K562 (cell line): ENCODE results near the gene CLN5. TPM values are rescaled to one million over a fixed set of nuclear protein-coding genes. Genes with fewer than 3 reads are reported as not detected.

Source experiments
- ATF1 ChIP-seq, 2 experiments: fragments of 450-650 bp in 1 of 2; IDR thresholded peaks; 2 replicates each; pipeline ENCODE4 v1.6.1; 2016; ENCODE audit warnings: missing compliant biosample characterization in 1 of 2, missing genetic modification characterization in 1 of 2
- DDX20 ChIP-seq: fragments of 450-650 bp; IDR thresholded peaks from 2 replicates; pipeline ENCODE4 v1.6.1; 2016; ENCODE audit warnings: missing genetic modification characterization, low read depth, mild to moderate bottlenecking, missing compliant biosample characterization, moderate library complexity
- ELK1 ChIP-seq: sonication (generic); formaldehyde crosslinking; IDR thresholded peaks from 2 replicates; pipeline ENCODE4 v1.8.1; 2022; ENCODE audit warnings: missing genetic modification reagents
- GATA2 ChIP-seq: sonication (generic); formaldehyde crosslinking; IDR thresholded peaks from 2 replicates; pipeline ENCODE4 v1.4.0; 2020; ENCODE audit warnings: mild to moderate bottlenecking, missing genetic modification reagents
- NCOR1 ChIP-seq: fragments of 450-650 bp; IDR thresholded peaks from 2 replicates; pipeline ENCODE4 v1.6.1; 2016; ENCODE audit warnings: mild to moderate bottlenecking, moderate library complexity
- NFATC3 ChIP-seq: fragments of 450-650 bp; IDR thresholded peaks from 2 replicates; pipeline ENCODE4 v1.6.1; 2017; ENCODE audit warnings: mild to moderate bottlenecking
- PHTF2 ChIP-seq: fragments of 250-450 bp; sonication (Bioruptor Pico); IDR thresholded peaks from 2 replicates; pipeline ENCODE4 v1.5.0; 2021; ENCODE audit warnings: mild to moderate bottlenecking
- PTTG1 ChIP-seq: fragments of 450-650 bp; IDR thresholded peaks from 2 replicates; pipeline ENCODE4 v1.6.1; 2016; ENCODE audit warnings: low read depth, mild to moderate bottlenecking, missing genetic modification characterization, missing compliant biosample characterization
- SMARCA5 ChIP-seq: fragments of 450-650 bp; IDR thresholded peaks from 2 replicates; pipeline ENCODE4 v1.6.1; 2016
- ZNF165 ChIP-seq: fragments of 250-450 bp; sonication (Bioruptor Pico); IDR thresholded peaks from 2 replicates; pipeline ENCODE4 v1.4.0; 2020; ENCODE audit warnings: borderline replicate concordance
- ZNF398 ChIP-seq: fragments of 250-450 bp; sonication (Bioruptor Pico); IDR thresholded peaks from 2 replicates; pipeline ENCODE4 v1.8.0; 2021; ENCODE audit warnings: moderate library complexity, mild to moderate bottlenecking, inconsistent platforms
- ZNF589 ChIP-seq: fragments of 200-800 bp; sonication (Bioruptor generic); IDR thresholded peaks from 2 replicates; pipeline ENCODE4 v1.6.1; 2016; ENCODE audit warnings: low read depth, missing genetic modification characterization, missing compliant biosample characterization
- polyA plus RNA-seq, 8 experiments: library from polyadenylated mRNA; depleted of rRNA in 4 of 8; stranded (reverse) in 5 of 8; unstranded in 3 of 8; fragments of >200 nt; fragmentation: Nextera tagmentation in 2 of 8; fragmentation: Illumina TruSeq in 1 of 8; extraction: Ambion mirVana in 2 of 8; extraction: Trizol in 1 of 8; gene quantifications; 2 replicates each; pipeline versions ENCODE4 v1.2.1 to v1.2.3, GENCODE V29; 2011 to 2014; ENCODE audit warnings: inconsistent platforms in 1 of 8, missing spikeins in 1 of 8
- total RNA-seq, 7 experiments: library from RNA; depleted of rRNA in 6 of 7; stranded (reverse); fragments of >200 nt in 6 of 7; fragmentation: Illumina TruSeq in 2 of 7; extraction: Trizol in 2 of 7; gene quantifications; 2 replicates each; pipeline versions ENCODE4 v1.2.1 to v1.2.3, GENCODE V29; 2011 to 2021; ENCODE audit warnings: low replicate concordance in 1 of 7
- TF ChIP-seq, protein P1 (sequence below): fragments of 450-650 bp; IDR thresholded peaks from 2 replicates; pipeline ENCODE4 v1.6.1; 2016; ENCODE audit warnings: mild to moderate bottlenecking
- TF ChIP-seq, protein P2 (sequence below): fragments of 250-450 bp; sonication (Bioruptor Pico); IDR thresholded peaks from 2 replicates; pipeline ENCODE4 v1.9.0; 2021; ENCODE audit warnings: mild to moderate bottlenecking, inconsistent platforms
- TF ChIP-seq, protein P3 (sequence below): IDR thresholded peaks from 3 replicates; pipeline ENCODE4 v1.6.1; 2011; ENCODE audit warnings: borderline replicate concordance, mild to moderate bottlenecking; ENCODE audit not compliant: insufficient read length, insufficient read depth
- TF ChIP-seq, protein P4 (sequence below): fragments of 450-650 bp; IDR thresholded peaks from 2 replicates; pipeline ENCODE4 v1.6.1; 2016; ENCODE audit warnings: borderline replicate concordance

The CLN5 gene
- total and polyA plus RNA-seq, 9 of the 15 experiments (the other 6 are each of a cell fraction or from before 2014, with no cell fraction given): 4.6 to 11.5 (median 7.2) TPM

GRCh38 chr13:76991796-76992547, at the start of gene CLN5 (continued):
- TF ChIP-seq NCOR1 (no peak), SMARCA5 (no peak), ZNF589 (no peak), ZNF165 (CRISPR knock-in tag) (no peak), DDX20 (tag) (no peak), ZNF398 (CRISPR knock-in tag) (no peak), NFATC3 (no peak), PTTG1 (tag) (no peak), PHTF2 (CRISPR knock-in tag) (no peak), GATA2 (CRISPR knock-in tag) (no peak), ATF1 (CRISPR knock-in tag; IDR thresholded peaks at IDR 0.05) (peak; percentile 84), ATF1 (tag; IDR thresholded peaks at IDR 0.05) (peak; percentile 95), ELK1 (CRISPR knock-in tag) (no peak)
- TF ChIP-seq, protein P1, sequence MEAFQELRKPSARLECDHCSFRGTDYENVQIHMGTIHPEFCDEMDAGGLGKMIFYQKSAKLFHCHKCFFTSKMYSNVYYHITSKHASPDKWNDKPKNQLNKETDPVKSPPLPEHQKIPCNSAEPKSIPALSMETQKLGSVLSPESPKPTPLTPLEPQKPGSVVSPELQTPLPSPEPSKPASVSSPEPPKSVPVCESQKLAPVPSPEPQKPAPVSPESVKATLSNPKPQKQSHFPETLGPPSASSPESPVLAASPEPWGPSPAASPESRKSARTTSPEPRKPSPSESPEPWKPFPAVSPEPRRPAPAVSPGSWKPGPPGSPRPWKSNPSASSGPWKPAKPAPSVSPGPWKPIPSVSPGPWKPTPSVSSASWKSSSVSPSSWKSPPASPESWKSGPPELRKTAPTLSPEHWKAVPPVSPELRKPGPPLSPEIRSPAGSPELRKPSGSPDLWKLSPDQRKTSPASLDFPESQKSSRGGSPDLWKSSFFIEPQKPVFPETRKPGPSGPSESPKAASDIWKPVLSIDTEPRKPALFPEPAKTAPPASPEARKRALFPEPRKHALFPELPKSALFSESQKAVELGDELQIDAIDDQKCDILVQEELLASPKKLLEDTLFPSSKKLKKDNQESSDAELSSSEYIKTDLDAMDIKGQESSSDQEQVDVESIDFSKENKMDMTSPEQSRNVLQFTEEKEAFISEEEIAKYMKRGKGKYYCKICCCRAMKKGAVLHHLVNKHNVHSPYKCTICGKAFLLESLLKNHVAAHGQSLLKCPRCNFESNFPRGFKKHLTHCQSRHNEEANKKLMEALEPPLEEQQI: no peak
- TF ChIP-seq, protein P2, sequence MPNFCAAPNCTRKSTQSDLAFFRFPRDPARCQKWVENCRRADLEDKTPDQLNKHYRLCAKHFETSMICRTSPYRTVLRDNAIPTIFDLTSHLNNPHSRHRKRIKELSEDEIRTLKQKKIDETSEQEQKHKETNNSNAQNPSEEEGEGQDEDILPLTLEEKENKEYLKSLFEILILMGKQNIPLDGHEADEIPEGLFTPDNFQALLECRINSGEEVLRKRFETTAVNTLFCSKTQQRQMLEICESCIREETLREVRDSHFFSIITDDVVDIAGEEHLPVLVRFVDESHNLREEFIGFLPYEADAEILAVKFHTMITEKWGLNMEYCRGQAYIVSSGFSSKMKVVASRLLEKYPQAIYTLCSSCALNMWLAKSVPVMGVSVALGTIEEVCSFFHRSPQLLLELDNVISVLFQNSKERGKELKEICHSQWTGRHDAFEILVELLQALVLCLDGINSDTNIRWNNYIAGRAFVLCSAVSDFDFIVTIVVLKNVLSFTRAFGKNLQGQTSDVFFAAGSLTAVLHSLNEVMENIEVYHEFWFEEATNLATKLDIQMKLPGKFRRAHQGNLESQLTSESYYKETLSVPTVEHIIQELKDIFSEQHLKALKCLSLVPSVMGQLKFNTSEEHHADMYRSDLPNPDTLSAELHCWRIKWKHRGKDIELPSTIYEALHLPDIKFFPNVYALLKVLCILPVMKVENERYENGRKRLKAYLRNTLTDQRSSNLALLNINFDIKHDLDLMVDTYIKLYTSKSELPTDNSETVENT (CRISPR knock-in tag): no peak
- TF ChIP-seq, protein P3, sequence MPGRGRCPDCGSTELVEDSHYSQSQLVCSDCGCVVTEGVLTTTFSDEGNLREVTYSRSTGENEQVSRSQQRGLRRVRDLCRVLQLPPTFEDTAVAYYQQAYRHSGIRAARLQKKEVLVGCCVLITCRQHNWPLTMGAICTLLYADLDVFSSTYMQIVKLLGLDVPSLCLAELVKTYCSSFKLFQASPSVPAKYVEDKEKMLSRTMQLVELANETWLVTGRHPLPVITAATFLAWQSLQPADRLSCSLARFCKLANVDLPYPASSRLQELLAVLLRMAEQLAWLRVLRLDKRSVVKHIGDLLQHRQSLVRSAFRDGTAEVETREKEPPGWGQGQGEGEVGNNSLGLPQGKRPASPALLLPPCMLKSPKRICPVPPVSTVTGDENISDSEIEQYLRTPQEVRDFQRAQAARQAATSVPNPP: no peak
- TF ChIP-seq, protein P4, sequence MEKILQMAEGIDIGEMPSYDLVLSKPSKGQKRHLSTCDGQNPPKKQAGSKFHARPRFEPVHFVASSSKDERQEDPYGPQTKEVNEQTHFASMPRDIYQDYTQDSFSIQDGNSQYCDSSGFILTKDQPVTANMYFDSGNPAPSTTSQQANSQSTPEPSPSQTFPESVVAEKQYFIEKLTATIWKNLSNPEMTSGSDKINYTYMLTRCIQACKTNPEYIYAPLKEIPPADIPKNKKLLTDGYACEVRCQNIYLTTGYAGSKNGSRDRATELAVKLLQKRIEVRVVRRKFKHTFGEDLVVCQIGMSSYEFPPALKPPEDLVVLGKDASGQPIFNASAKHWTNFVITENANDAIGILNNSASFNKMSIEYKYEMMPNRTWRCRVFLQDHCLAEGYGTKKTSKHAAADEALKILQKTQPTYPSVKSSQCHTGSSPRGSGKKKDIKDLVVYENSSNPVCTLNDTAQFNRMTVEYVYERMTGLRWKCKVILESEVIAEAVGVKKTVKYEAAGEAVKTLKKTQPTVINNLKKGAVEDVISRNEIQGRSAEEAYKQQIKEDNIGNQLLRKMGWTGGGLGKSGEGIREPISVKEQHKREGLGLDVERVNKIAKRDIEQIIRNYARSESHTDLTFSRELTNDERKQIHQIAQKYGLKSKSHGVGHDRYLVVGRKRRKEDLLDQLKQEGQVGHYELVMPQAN: no peak
